H1 (cell line): ENCODE measurements around the gene NELL1. TPM values are rescaled to one million over a fixed set of nuclear protein-coding genes. Genes with fewer than 3 reads are reported as not detected.

Source experiments
- CTCF ChIA-PET: fragments of 300-600 bp; sonication (Branson Sonifier 250); formaldehyde crosslinking; loops from one replicate; lab custom pipeline; 2021; ENCODE audit not compliant: partially characterized antibody; lab: Charles Lee
- POLR2A ChIA-PET: fragments of 300-600 bp; sonication (Branson Sonifier 250); formaldehyde crosslinking; loops from one replicate; lab custom pipeline; 2021; ENCODE audit warnings: inconsistent platforms; ENCODE audit not compliant: partially characterized antibody; lab: Charles Lee
- DNase-seq, 2 experiments: peaks; one replicate each; pipeline versions ENCODE4 v3.0.0 to v3.0.0-alpha.2; 2010 to 2022; ENCODE audit warnings: low spot score in 2 of 2, low read depth in 1 of 2, mixed read lengths in 1 of 2
- FAIRE-seq: peaks from 2 replicates; lab custom pipeline; 2011; peaks lifted over from hg19 to GRCh38; lab: Jason Lieb, UNC
- H2AFZ ChIP-seq: 2 replicates; pipeline ENCODE4 v1.8.1; 2012; ENCODE audit warnings: low read length, inconsistent platforms
- H2AK5ac ChIP-seq: 2 replicates; pipeline ENCODE4 v1.6.1; 2013; ENCODE audit warnings: low read depth, low read length
- H2BK120ac ChIP-seq: replicated peaks from 2 replicates; pipeline ENCODE3; 2013; ENCODE audit warnings: low read depth, low read length, inconsistent platforms
- H2BK12ac ChIP-seq: 2 replicates; pipeline ENCODE4 v1.6.1; 2013; ENCODE audit warnings: low read depth, low read length
- H2BK15ac ChIP-seq: 2 replicates; pipeline ENCODE4 v1.6.1; 2013; ENCODE audit warnings: low read length
- H2BK20ac ChIP-seq: 2 replicates; pipeline ENCODE4 v1.6.1; 2013; ENCODE audit warnings: low read length
- H2BK5ac ChIP-seq: 2 replicates; pipeline ENCODE4 v1.6.1; 2013; ENCODE audit warnings: low read depth, low read length
- H3K14ac ChIP-seq: 2 replicates; pipeline ENCODE4 v1.6.1; 2013; ENCODE audit warnings: inconsistent platforms; ENCODE audit not compliant: insufficient read length
- H3K18ac ChIP-seq: 2 replicates; pipeline ENCODE4 v1.6.1; 2013; ENCODE audit warnings: low read length; ENCODE audit errors: extremely low read depth
- H3K23ac ChIP-seq: 2 replicates; pipeline ENCODE4 v1.6.1; 2013; ENCODE audit warnings: inconsistent platforms; ENCODE audit not compliant: insufficient read length
- H3K23me2 ChIP-seq: 2 replicates; pipeline ENCODE4 v1.6.1; 2013; ENCODE audit warnings: low read depth, low read length
- H3K27ac ChIP-seq: 2 replicates; pipeline ENCODE4 v1.6.1; 2011; ENCODE audit warnings: low read depth, low read length, inconsistent platforms
- H3K27me3 ChIP-seq, 4 experiments: replicated peaks in 1 of 4; 1 replicate in 1 of 4; 2 replicates in 3 of 4; pipeline versions ENCODE4 v1.6.1 to v1.8.1; 2011 to 2013; ENCODE audit warnings: low read length in 3 of 4, mild to moderate bottlenecking in 3 of 4, inconsistent platforms in 2 of 4, mixed read lengths in 2 of 4, moderate library complexity in 1 of 4; ENCODE audit not compliant: control insufficient read depth in 3 of 4, insufficient read depth in 3 of 4; ENCODE audit errors: extremely low read depth in 1 of 4
- H3K36me3 ChIP-seq, 4 experiments: 2 replicates each; pipeline versions ENCODE4 v1.6.1 to v1.8.1; 2011 to 2013; ENCODE audit warnings: mild to moderate bottlenecking in 4 of 4, low read length in 3 of 4, moderate library complexity in 2 of 4, control low read depth in 1 of 4, inconsistent platforms in 1 of 4; ENCODE audit not compliant: insufficient read depth in 4 of 4, control insufficient read depth in 2 of 4
- H3K4ac ChIP-seq: replicated peaks from 2 replicates; pipeline ENCODE3; 2013; ENCODE audit warnings: low read length, low read depth, mixed read lengths, inconsistent platforms; ENCODE audit not compliant: insufficient read length
- H3K4me1 ChIP-seq, 4 experiments: replicated peaks in 1 of 4; 1 replicate in 1 of 4; 2 replicates in 3 of 4; pipeline versions ENCODE4 v1.6.1 to v1.8.1; 2011 to 2013; ENCODE audit warnings: low read length in 3 of 4, inconsistent platforms in 2 of 4, mixed read lengths in 1 of 4; ENCODE audit not compliant: insufficient read depth in 4 of 4, control insufficient read depth in 3 of 4
- H3K4me2 ChIP-seq, 2 experiments: 2 replicates each; pipeline versions ENCODE4 v1.6.1 to v1.8.1; 2011 to 2013; ENCODE audit warnings: low read depth in 2 of 2, low read length in 2 of 2, control low read depth in 1 of 2, inconsistent platforms in 1 of 2, mild to moderate bottlenecking in 1 of 2; ENCODE audit not compliant: insufficient read depth in 1 of 2
- H3K4me3 ChIP-seq, 4 experiments: fragments of 200-600, 300-600 bp in 1 of 4; sonication (generic), shearing (Covaris generic), sonication (Bioruptor Twin) in 1 of 4; 2 replicates each; pipeline versions ENCODE4 v1.5.1 to v1.8.1; 2011 to 2016; ENCODE audit warnings: low read length in 4 of 4, low read depth in 3 of 4, control low read depth in 2 of 4, inconsistent platforms in 2 of 4, mild to moderate bottlenecking in 2 of 4, mixed read lengths in 1 of 4, moderate library complexity in 1 of 4; ENCODE audit not compliant: insufficient read depth in 2 of 4; ENCODE audit errors: extremely low read depth in 1 of 4
- H3K56ac ChIP-seq: replicated peaks from 2 replicates; pipeline ENCODE3; 2013; ENCODE audit warnings: low read depth, mild to moderate bottlenecking, mixed read lengths, low read length, inconsistent platforms; ENCODE audit not compliant: insufficient read length
- H3K79me1 ChIP-seq: 2 replicates; pipeline ENCODE4 v1.6.1; 2013; ENCODE audit warnings: low read depth, low read length, control low read depth
- H3K79me2 ChIP-seq, 2 experiments: 2 replicates each; pipeline versions ENCODE4 v1.6.1 to v1.8.1; 2012 to 2013; ENCODE audit warnings: low read length in 2 of 2, mild to moderate bottlenecking in 2 of 2, inconsistent platforms in 1 of 2; ENCODE audit not compliant: insufficient read depth in 2 of 2, control insufficient read depth in 1 of 2
- H3K9ac ChIP-seq, 4 experiments: replicated peaks in 1 of 4; 1 replicate in 1 of 4; 2 replicates in 3 of 4; pipeline versions ENCODE4 v1.6.1 to v1.8.1; 2011 to 2013; ENCODE audit warnings: low read depth in 3 of 4, low read length in 3 of 4, control low read depth in 2 of 4, mild to moderate bottlenecking in 2 of 4, moderate library complexity in 2 of 4, inconsistent platforms in 1 of 4; ENCODE audit errors: extremely low read depth in 1 of 4
- H3K9me3 ChIP-seq, 2 experiments: 2 replicates each; pipeline versions ENCODE4 v1.6.1 to v1.8.1; 2012 to 2013; ENCODE audit warnings: mild to moderate bottlenecking in 2 of 2, moderate library complexity in 2 of 2, control low read depth in 1 of 2, inconsistent platforms in 1 of 2, low read depth in 1 of 2, low read length in 1 of 2, mixed read lengths in 1 of 2; ENCODE audit not compliant: insufficient read depth in 2 of 2
- H4K20me1 ChIP-seq, 2 experiments: replicated peaks in 1 of 2; 2 replicates each; pipeline versions ENCODE3 to v1.8.1; 2011 to 2013; ENCODE audit warnings: inconsistent platforms in 2 of 2, low read length in 2 of 2, mild to moderate bottlenecking in 1 of 2; ENCODE audit not compliant: insufficient read depth in 2 of 2, control insufficient read depth in 1 of 2
- H4K5ac ChIP-seq: 2 replicates; pipeline ENCODE4 v1.6.1; 2013; ENCODE audit warnings: low read length, low read depth, mixed read lengths, inconsistent platforms; ENCODE audit not compliant: insufficient read length
- H4K8ac ChIP-seq: 2 replicates; pipeline ENCODE4 v1.8.0; 2013; ENCODE audit warnings: mild to moderate bottlenecking, moderate library complexity, low read length, inconsistent platforms; ENCODE audit not compliant: insufficient read depth; ENCODE audit errors: extremely low read depth
- H4K91ac ChIP-seq: replicated peaks from 2 replicates; pipeline ENCODE3; 2013; ENCODE audit warnings: low read length, mixed read lengths, inconsistent platforms; ENCODE audit not compliant: insufficient read length
- BCL11A ChIP-seq, 2 experiments: IDR thresholded peaks; one replicate each; pipeline ENCODE4 v1.6.1; 2011; ENCODE audit warnings: low read depth in 2 of 2, low read length in 2 of 2, mild to moderate bottlenecking in 2 of 2
- CHD2 ChIP-seq: IDR thresholded peaks from 2 replicates; pipeline ENCODE4 v1.6.1; 2012; ENCODE audit warnings: low read length, improper control_type of control experiment
- EGR1 ChIP-seq: IDR thresholded peaks from 2 replicates; pipeline ENCODE4 v1.6.1; 2011; ENCODE audit warnings: low read depth, low read length, borderline replicate concordance
- KDM1A ChIP-seq: fragments of 200-600, 300-600 bp; sonication (generic); IDR thresholded peaks from 2 replicates; pipeline ENCODE4 v1.7.1; 2016; ENCODE audit warnings: mild to moderate bottlenecking, low read length, borderline replicate concordance
- NANOG ChIP-seq: IDR thresholded peaks from 2 replicates; pipeline ENCODE4 v1.6.1; 2011; ENCODE audit warnings: low read length, low read depth, mild to moderate bottlenecking, inconsistent platforms; ENCODE audit not compliant: insufficient read depth, poor library complexity, severe bottlenecking
- POLR2AphosphoS5 ChIP-seq: IDR thresholded peaks from 2 replicates; pipeline ENCODE4 v1.6.1; 2011; ENCODE audit warnings: low read depth, low read length
- RAD21 ChIP-seq, 2 experiments: IDR thresholded peaks in 1 of 2; conservative IDR thresholded peaks in 1 of 2; 2 replicates each; pipeline ENCODE4 v1.6.1; 2011; ENCODE audit warnings: low read depth in 2 of 2, low read length in 2 of 2, improper control_type of control experiment in 1 of 2, inconsistent platforms in 1 of 2, mild to moderate bottlenecking in 1 of 2, moderate library complexity in 1 of 2
- RBBP5 ChIP-seq: IDR thresholded peaks from 2 replicates; pipeline ENCODE4 v1.7.1; 2012; ENCODE audit warnings: low read depth, mild to moderate bottlenecking, inconsistent platforms, low read length, moderate library complexity, borderline replicate concordance
- RFX5 ChIP-seq: IDR thresholded peaks from 2 replicates; pipeline ENCODE4 v1.6.1; 2011; ENCODE audit warnings: low read depth, low read length, improper control_type of control experiment, borderline replicate concordance
- RNF2 ChIP-seq: fragments of 200-900, 300-1000 bp; sonication (generic); IDR thresholded peaks from 2 replicates; pipeline ENCODE4 v1.7.1; 2016; ENCODE audit warnings: borderline replicate concordance, low read depth, mild to moderate bottlenecking, antibody characterized with exemption, low read length; ENCODE audit not compliant: poor library complexity, severe bottlenecking; ENCODE audit errors: missing control alignments
- SIRT6 ChIP-seq: IDR thresholded peaks from one replicate; pipeline ENCODE4 v1.7.1; 2012; ENCODE audit warnings: low read length, inconsistent platforms
- TAF1 ChIP-seq: IDR thresholded peaks from 2 replicates; pipeline ENCODE4 v1.6.1; 2011; ENCODE audit warnings: mild to moderate bottlenecking, low read depth, low read length
- TEAD4 ChIP-seq: IDR thresholded peaks from 2 replicates; pipeline ENCODE4 v1.6.1; 2012; ENCODE audit warnings: low read depth, low read length, inconsistent platforms, mixed read lengths
- ZNF274 ChIP-seq: IDR thresholded peaks from 2 replicates; pipeline ENCODE4 v1.7.0; 2012; ENCODE audit warnings: low read length, borderline replicate concordance; ENCODE audit errors: extremely low read depth
- WGBS, 2 experiments: shearing (Covaris generic) in 1 of 2; methylation state at CpG; one replicate each; pipeline versions ENCODE4 v1.1.6 to v1.1.7; 2013 to 2015; ENCODE audit warnings: low lambda C conversion rate in 2 of 2, mixed read lengths in 2 of 2, inconsistent platforms in 1 of 2, low coverage in 1 of 2, missing lambda C conversion rate in 1 of 2; ENCODE audit not compliant: insufficient replicate concordance in 2 of 2, insufficient coverage in 1 of 2, insufficient read length in 1 of 2; ENCODE audit errors: extremely low coverage in 1 of 2, missing lambda C conversion rate in 1 of 2; 5-methylcytosine and 5-hydroxymethylcytosine counted together
- polyA plus RNA-seq, 7 experiments: library from polyadenylated mRNA; depleted of rRNA in 3 of 7; stranded (reverse) in 5 of 7; unstranded in 2 of 7; fragments of >200 nt in 5 of 7; fragments of 200-250 nt in 2 of 7; gene quantifications; 1 replicate in 5 of 7; 2 replicates in 1 of 7; 4 replicates in 1 of 7; pipeline versions ENCODE4 v1.2.1 to v1.2.3, GENCODE V29; 2011 to 2013; ENCODE audit warnings: missing spikeins in 2 of 7, mixed read lengths in 2 of 7
- total RNA-seq: library from RNA; stranded (reverse); fragmentation: NEBNext Ultra II Directional; extraction: Animal tissue kit (Norgen Biotek cat#: 25700); gene quantifications from 2 replicates; pipeline ENCODE4 v1.2.1, GENCODE V29; 2021

The NELL1 gene
- total and polyA plus RNA-seq, 2 of the 8 experiments (the other 6 are each of a cell fraction or from before 2014, with no cell fraction given), result 0.21 TPM; not detected in 1

- H3K9me3 ChIP-seq, result peaks cover 0 to 3% of the 10 kb centered on the region in 2 experiments; a peak in 1 of 4 replicates
- no peaks in the 10 kb centered on the region for H3K79me2 ChIP-seq
- H3K4me1 ChIP-seq, result no peaks in the 10 kb centered on the region
- no peaks in the 10 kb centered on the region for H3K79me1 ChIP-seq
- 100% methylated on average over 1 of the region's 1 CpG; no CpG with 5 or more reads in 1 of the 2 experiments for WGBS, 2 experiments
- no peak overlapping the region for H3K4me3 ChIP-seq
- no peaks in the 10 kb centered on the region for H3K36me3 ChIP-seq
- no peak overlapping the region for H3K4me2 ChIP-seq
- DNase-seq, result no peak
- no peak overlapping the region for H3K27ac ChIP-seq
- H4K8ac ChIP-seq, result no peak overlapping the region
- no peak overlapping the region for H2AK5ac ChIP-seq
- no peak overlapping the region for H3K4ac ChIP-seq
- no peak overlapping the region for H4K91ac ChIP-seq
- no peak overlapping the region for H2AFZ ChIP-seq
- H3K14ac ChIP-seq, result no peak overlapping the region
- ChIA-PET POLR2A (no interaction called here), CTCF (interaction anchor here (1.0 to 1.4 kb wide), 3 partner anchors 16 to 601 kb away, joined by 3 to 6 read pairs (median 5); no protein-coding TSS in a partner anchor)
- H2BK120ac ChIP-seq, result no peak overlapping the region
- no peak for FAIRE-seq
- no peak overlapping the region for H3K18ac ChIP-seq
- H3K23me2 ChIP-seq, result no peaks in the 10 kb centered on the region
- H2BK5ac ChIP-seq, result no peak overlapping the region
- H3K9ac ChIP-seq, result no peak overlapping the region
- H4K5ac ChIP-seq, result no peak overlapping the region
- no peak overlapping the region for H2BK15ac ChIP-seq
- H4K20me1 ChIP-seq, result no peaks in the 10 kb centered on the region
- no peak overlapping the region for H3K23ac ChIP-seq
- no peak overlapping the region for H2BK20ac ChIP-seq
- no peak overlapping the region for H2BK12ac ChIP-seq
- H3K27me3 ChIP-seq, result no peaks in the 10 kb centered on the region
- H3K56ac ChIP-seq, result no peak overlapping the region
- TF ChIP-seq RAD21 (IDR thresholded peaks at IDR 0.05 in 1 of 2, conservative IDR thresholded peaks at IDR 0.05 in 1 of 2; ENCODE audit: low read depth in 2 of 2, low read length in 2 of 2) (no peak), CHD2 (no peak), RBBP5 (no peak), TAF1 (no peak), KDM1A (no peak), TEAD4 (no peak), BCL11A (IDR thresholded peaks at IDR 0.05; ENCODE audit: low read depth in 2 of 2, low read length in 2 of 2) (no peak), EGR1 (no peak), RFX5 (no peak), SIRT6 (no peak), RNF2 (no peak), ZNF274 (no peak), POLR2AphosphoS5 (no peak), NANOG (no peak)
These were observed 859.8 kb downstream of the NELL1 start for GRCh38 chr11:21529187-21529586.
